ENCODE data around the gene SIGLEC6. TPM values are rescaled to one million over a fixed set of nuclear protein-coding genes. Genes with fewer than 3 reads are reported as not detected.

The SIGLEC6 gene
- polyA plus RNA-seq, 1 experiment = not detected

DNA sequence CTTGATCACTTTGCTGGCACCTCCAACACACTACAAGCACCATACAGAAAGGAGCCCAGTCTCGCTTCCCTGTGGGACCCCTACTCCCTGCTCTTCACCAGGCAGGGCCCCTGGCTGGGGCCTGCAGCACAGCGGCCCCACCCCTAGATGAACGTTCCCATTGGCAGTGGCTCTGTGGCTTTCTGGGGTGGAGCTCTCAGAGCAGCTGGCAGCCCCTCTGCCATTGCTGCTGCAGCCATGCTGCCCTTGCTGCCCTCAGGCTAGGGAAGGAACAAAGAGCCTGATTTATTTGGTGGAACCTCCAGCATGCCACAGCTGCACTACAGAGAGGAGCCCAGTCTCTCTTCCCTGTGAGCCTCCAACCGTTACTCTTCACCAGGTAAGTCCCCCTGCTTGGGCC lies 5.8 kb downstream of the SIGLEC6 start:
- CTCF ChIA-PET = interaction anchor here (2.0 kb wide), 1 partner anchor 11 kb away, joined by 6 read pairs; no protein-coding TSS in a partner anchor
- POLR2A ChIA-PET = no interaction called here
- H3K9me3 ChIP-seq (ENCODE audit: control insufficient read depth, insufficient read depth, low read length) = no peaks in the 10 kb centered on the region; the same call in 1 of the 2 replicates

GRCh38 chr19:51524666-51525264 lies 6.7 kb downstream of the SIGLEC6 start:
- TF ChIP-seq, protein P1, sequence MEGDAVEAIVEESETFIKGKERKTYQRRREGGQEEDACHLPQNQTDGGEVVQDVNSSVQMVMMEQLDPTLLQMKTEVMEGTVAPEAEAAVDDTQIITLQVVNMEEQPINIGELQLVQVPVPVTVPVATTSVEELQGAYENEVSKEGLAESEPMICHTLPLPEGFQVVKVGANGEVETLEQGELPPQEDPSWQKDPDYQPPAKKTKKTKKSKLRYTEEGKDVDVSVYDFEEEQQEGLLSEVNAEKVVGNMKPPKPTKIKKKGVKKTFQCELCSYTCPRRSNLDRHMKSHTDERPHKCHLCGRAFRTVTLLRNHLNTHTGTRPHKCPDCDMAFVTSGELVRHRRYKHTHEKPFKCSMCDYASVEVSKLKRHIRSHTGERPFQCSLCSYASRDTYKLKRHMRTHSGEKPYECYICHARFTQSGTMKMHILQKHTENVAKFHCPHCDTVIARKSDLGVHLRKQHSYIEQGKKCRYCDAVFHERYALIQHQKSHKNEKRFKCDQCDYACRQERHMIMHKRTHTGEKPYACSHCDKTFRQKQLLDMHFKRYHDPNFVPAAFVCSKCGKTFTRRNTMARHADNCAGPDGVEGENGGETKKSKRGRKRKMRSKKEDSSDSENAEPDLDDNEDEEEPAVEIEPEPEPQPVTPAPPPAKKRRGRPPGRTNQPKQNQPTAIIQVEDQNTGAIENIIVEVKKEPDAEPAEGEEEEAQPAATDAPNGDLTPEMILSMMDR (IDR thresholded peaks at IDR 0.05; ENCODE audit: low read depth, low read length) = no peak
- H3K9me3 ChIP-seq (ENCODE audit: control insufficient read depth, insufficient read depth, low read length) = no peaks in the 10 kb centered on the region; the same call in 1 of the 2 replicates
- H3K4me3 ChIP-seq (ENCODE audit: low read depth, low read length) = no peak overlapping the region
- no peaks in the 10 kb centered on the region for H3K27me3 ChIP-seq (ENCODE audit: control insufficient read depth, insufficient read depth, low read length)
- DNase-seq (ENCODE audit: low read depth, low spot score) = no peak
- ChIA-PET CTCF (interaction anchor here (2.0 kb wide), 1 partner anchor 10 kb away, joined by 6 read pairs; no protein-coding TSS in a partner anchor), POLR2A (no interaction called here)
- H3K27ac ChIP-seq (ENCODE audit: low read depth, low read length) = no peak overlapping the region

More for the DNA sequence above, 5.8 kb downstream of the SIGLEC6 start:
- TF ChIP-seq, protein P1 (IDR thresholded peaks at IDR 0.05; ENCODE audit: low read depth, low read length) = no peak
- Histone ChIP-seq H3K27ac (ENCODE audit: low read depth, low read length) (no peak overlapping the region), H3K27me3 (ENCODE audit: control insufficient read depth, insufficient read depth, low read length) (no peaks in the 10 kb centered on the region), H3K4me3 (ENCODE audit: low read depth, low read length) (no peak overlapping the region)
- DNase-seq (ENCODE audit: low read depth, low spot score) = no peak

- ChIA-PET CTCF (interaction anchor here (1.2 to 1.9 kb wide), 3 partner anchors 8 to 139 kb away, joined by 3 to 6 read pairs (median 4); no protein-coding TSS in a partner anchor), POLR2A (no interaction called here)
- no peak for DNase-seq (ENCODE audit: low read depth, low spot score)
- no peak overlapping the region for H3K4me3 ChIP-seq (ENCODE audit: low read depth, low read length)
- TF ChIP-seq, protein P1 (IDR thresholded peaks at IDR 0.05; ENCODE audit: low read depth, low read length) = no peak
- H3K27me3 ChIP-seq (ENCODE audit: control insufficient read depth, insufficient read depth, low read length) = no peaks in the 10 kb centered on the region
- no peaks in the 10 kb centered on the region; the same call in 1 of the 2 replicates for H3K9me3 ChIP-seq (ENCODE audit: control insufficient read depth, insufficient read depth, low read length)
- H3K27ac ChIP-seq (ENCODE audit: low read depth, low read length) = no peak overlapping the region
Measured at GRCh38 chr19:51521781-51522180, 9.7 kb downstream of the SIGLEC6 start.

DNA sequence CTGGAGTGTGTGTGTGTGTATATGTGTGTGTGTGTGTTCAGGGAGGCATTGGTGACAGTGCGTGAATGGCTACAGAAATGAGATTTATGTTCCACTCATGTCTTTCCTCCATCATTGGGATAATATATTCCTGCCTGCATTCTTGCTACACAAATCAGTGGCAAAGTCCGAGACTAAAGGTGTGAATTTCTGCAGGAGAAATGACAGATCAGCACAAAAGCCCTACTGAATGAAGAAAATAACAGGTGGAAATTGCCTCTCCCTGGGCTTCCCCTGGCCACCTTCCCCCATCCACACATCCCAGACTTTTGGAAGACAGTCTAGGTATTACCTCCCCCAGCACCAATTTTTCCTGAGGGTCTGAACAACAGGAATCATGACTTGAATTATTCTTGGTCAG lies 10.1 kb downstream of the SIGLEC6 start:
- POLR2A ChIA-PET = no interaction called here
- no peak for DNase-seq (ENCODE audit: low read depth, low spot score)
- Histone ChIP-seq H3K27me3 (ENCODE audit: control insufficient read depth, insufficient read depth, low read length) (no peaks in the 10 kb centered on the region), H3K27ac (ENCODE audit: low read depth, low read length) (no peak overlapping the region), H3K4me3 (ENCODE audit: low read depth, low read length) (no peak overlapping the region), H3K9me3 (ENCODE audit: control insufficient read depth, insufficient read depth, low read length) (no peaks in the 10 kb centered on the region; the same call in 1 of the 2 replicates)
- TF ChIP-seq, protein P1 (IDR thresholded peaks at IDR 0.05; ENCODE audit: low read depth, low read length) = no peak
- CTCF ChIA-PET = interaction anchor here (1.2 kb wide), 1 partner anchor 49 kb away, joined by 3 read pairs; no protein-coding TSS in a partner anchor

GRCh38 chr19:51520728-51521127 lies 10.7 kb downstream of the SIGLEC6 start:
- no peaks in the 10 kb centered on the region for H3K27me3 ChIP-seq (ENCODE audit: control insufficient read depth, insufficient read depth, low read length)
- H3K4me3 ChIP-seq (ENCODE audit: low read depth, low read length) = no peak overlapping the region
- POLR2A ChIA-PET = no interaction called here
- no peak overlapping the region for H3K27ac ChIP-seq (ENCODE audit: low read depth, low read length)
- CTCF ChIA-PET = interaction anchor here (0.9 kb wide), 1 partner anchor 48 kb away, joined by 3 read pairs; no protein-coding TSS in a partner anchor
- TF ChIP-seq, protein P1 (IDR thresholded peaks at IDR 0.05; ENCODE audit: low read depth, low read length) = no peak
- H3K9me3 ChIP-seq (ENCODE audit: control insufficient read depth, insufficient read depth, low read length) = no peaks in the 10 kb centered on the region; the same call in 1 of the 2 replicates
- DNase-seq (ENCODE audit: low read depth, low spot score) = no peak

All from AG04450 (cell line).